Caco-2 (cell line): Measurements from ENCODE around the gene MNX1. TPM values are rescaled to one million over a fixed set of nuclear protein-coding genes. Genes with fewer than 3 reads are reported as not detected.

Source experiments
- BruUV-seq: library from RNA; stranded (reverse); fragments of 400-500 nt; replicated peaks from 2 replicates; lab custom pipeline; 2021; lab: Mats Ljungman, UMichigan
- CTCF ChIA-PET: fragments of 300-600 bp; sonication (Branson Sonifier 250); formaldehyde crosslinking; loops from one replicate; lab custom pipeline; 2022; ENCODE audit warnings: antibody characterized with exemption; lab: Charles Lee
- POLR2A ChIA-PET: fragments of 300-600 bp; sonication (Branson Sonifier 250); formaldehyde crosslinking; loops from one replicate; lab custom pipeline; 2022; ENCODE audit warnings: antibody characterized with exemption; lab: Charles Lee
- DNase-seq, 2 experiments: peaks; one replicate each; pipeline versions ENCODE4 v3.0.0 to v3.0.0-alpha.2; 2020 to 2022
- H3K27me3 ChIP-seq: replicated peaks from 2 replicates; pipeline ENCODE4 v1.6.0; 2011; ENCODE audit warnings: low read length; ENCODE audit not compliant: control insufficient read depth, insufficient read depth
- H3K36me3 ChIP-seq: 2 replicates; pipeline ENCODE4 v1.5.1; 2011; ENCODE audit warnings: low read length; ENCODE audit not compliant: control insufficient read depth, insufficient read depth
- H3K4me1 ChIP-seq: fragments of 250-450 bp; sonication (Bioruptor Pico); 2 replicates; pipeline ENCODE4 v1.5.1; 2020; ENCODE audit warnings: mild to moderate bottlenecking
- H3K4me3 ChIP-seq: 2 replicates; pipeline ENCODE4 v1.5.1; 2011; ENCODE audit warnings: low read depth, mild to moderate bottlenecking, control low read depth, low read length
- H3K9me3 ChIP-seq: fragments of 250-450 bp; sonication (Bioruptor Pico); 2 replicates; pipeline ENCODE4 v1.5.1; 2020; ENCODE audit warnings: mild to moderate bottlenecking, moderate library complexity
- H3K27ac Mint-ChIP-seq: one replicate; pipeline ENCODE4 v1.8.0; 2022; ENCODE audit warnings: mixed read lengths; ENCODE audit not compliant: unreplicated experiment
- H3K27me3 Mint-ChIP-seq: one replicate; pipeline ENCODE4 v1.8.0; 2022; ENCODE audit warnings: mixed read lengths; ENCODE audit not compliant: insufficient read depth, unreplicated experiment
- H3K36me3 Mint-ChIP-seq: one replicate; pipeline ENCODE4 v1.8.0; 2022; ENCODE audit warnings: mild to moderate bottlenecking, mixed read lengths; ENCODE audit not compliant: insufficient read depth, unreplicated experiment
- H3K4me1 Mint-ChIP-seq: one replicate; pipeline ENCODE4 v1.8.0; 2022; ENCODE audit warnings: low read depth, mixed read lengths; ENCODE audit not compliant: unreplicated experiment
- H3K4me3 Mint-ChIP-seq: one replicate; pipeline ENCODE4 v1.8.0; 2022; ENCODE audit warnings: mild to moderate bottlenecking, moderate library complexity, mixed read lengths; ENCODE audit not compliant: unreplicated experiment
- H3K9me3 Mint-ChIP-seq: one replicate; pipeline ENCODE4 v1.8.0; 2022; ENCODE audit warnings: mixed read lengths; ENCODE audit not compliant: unreplicated experiment
- intact Hi-C: fragments of 100-400 bp; cut with micrococcal nuclease; formaldehyde crosslinking; loops from one replicate; pipeline ENCODE4 v1.10.0; 2022; ENCODE audit not compliant: unreplicated experiment
- total RNA-seq: library from RNA; stranded (reverse); gene quantifications from 2 replicates; pipeline ENCODE4 v1.2.3, GENCODE V29; 2022
- TF ChIP-seq, protein P1 (sequence below), 2 experiments: fragments of 200-600 bp in 1 of 2; IDR thresholded peaks; 1 replicate in 1 of 2; 2 replicates in 1 of 2; pipeline versions ENCODE4 v1.5.1 to v1.8.0; 2011 to 2022; ENCODE audit warnings: antibody characterized with exemption in 1 of 2, control low read depth in 1 of 2, inconsistent platforms in 1 of 2, low read depth in 1 of 2, low read length in 1 of 2, mild to moderate bottlenecking in 1 of 2, moderate library complexity in 1 of 2; ENCODE audit not compliant: insufficient read depth in 1 of 2, severe bottlenecking in 1 of 2, unreplicated experiment in 1 of 2

MNX1 gene
- total RNA-seq, 1 experiment from 2014 or later = 36.5 TPM

DNA sequence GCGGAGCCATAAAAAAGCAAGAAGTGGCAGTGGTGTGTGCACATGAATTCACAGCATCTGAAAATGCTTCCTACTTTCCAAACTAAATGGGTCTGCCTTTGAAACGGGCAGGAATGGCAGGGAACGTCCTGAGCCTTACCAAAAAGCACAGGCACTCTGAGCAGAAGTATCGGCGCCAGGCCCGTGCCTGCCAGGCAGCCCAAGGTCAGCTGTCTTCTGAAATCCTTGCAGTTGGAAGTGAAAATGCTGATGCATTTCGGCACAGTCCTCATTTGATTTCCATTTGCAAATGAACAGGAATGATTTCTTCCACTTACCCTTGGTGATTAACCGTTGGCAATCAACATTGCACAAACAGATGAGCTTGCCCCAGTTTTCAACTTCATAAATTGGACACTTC is 47.6 kb upstream of the MNX1 start:
- H3K36me3 Mint-ChIP-seq = no peaks in the 10 kb centered on the region
- ChIA-PET POLR2A (no interaction called here), CTCF (no interaction called here)
- Histone ChIP-seq H3K9me3 (no peaks in the 10 kb centered on the region; the same call in 1 of the 2 replicates), H3K4me3 (no peak overlapping the region), H3K36me3 (no peaks in the 10 kb centered on the region), H3K4me1 (no peaks in the 10 kb centered on the region), H3K27me3 (no peaks in the 10 kb centered on the region)
- TF ChIP-seq, protein P1, sequence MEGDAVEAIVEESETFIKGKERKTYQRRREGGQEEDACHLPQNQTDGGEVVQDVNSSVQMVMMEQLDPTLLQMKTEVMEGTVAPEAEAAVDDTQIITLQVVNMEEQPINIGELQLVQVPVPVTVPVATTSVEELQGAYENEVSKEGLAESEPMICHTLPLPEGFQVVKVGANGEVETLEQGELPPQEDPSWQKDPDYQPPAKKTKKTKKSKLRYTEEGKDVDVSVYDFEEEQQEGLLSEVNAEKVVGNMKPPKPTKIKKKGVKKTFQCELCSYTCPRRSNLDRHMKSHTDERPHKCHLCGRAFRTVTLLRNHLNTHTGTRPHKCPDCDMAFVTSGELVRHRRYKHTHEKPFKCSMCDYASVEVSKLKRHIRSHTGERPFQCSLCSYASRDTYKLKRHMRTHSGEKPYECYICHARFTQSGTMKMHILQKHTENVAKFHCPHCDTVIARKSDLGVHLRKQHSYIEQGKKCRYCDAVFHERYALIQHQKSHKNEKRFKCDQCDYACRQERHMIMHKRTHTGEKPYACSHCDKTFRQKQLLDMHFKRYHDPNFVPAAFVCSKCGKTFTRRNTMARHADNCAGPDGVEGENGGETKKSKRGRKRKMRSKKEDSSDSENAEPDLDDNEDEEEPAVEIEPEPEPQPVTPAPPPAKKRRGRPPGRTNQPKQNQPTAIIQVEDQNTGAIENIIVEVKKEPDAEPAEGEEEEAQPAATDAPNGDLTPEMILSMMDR (IDR thresholded peaks at IDR 0.05; ENCODE audit: insufficient read depth in 1 of 2, low read depth in 1 of 2, low read length in 1 of 2, severe bottlenecking in 1 of 2, unreplicated experiment in 1 of 2) = no peak
- no peak overlapping the region for H3K4me3 Mint-ChIP-seq
- peaks cover 16% of the 10 kb centered on the region for H3K9me3 Mint-ChIP-seq
- H3K4me1 Mint-ChIP-seq = no peaks in the 10 kb centered on the region
- peaks cover 9% of the 10 kb centered on the region for H3K27me3 Mint-ChIP-seq
- DNase-seq = no peak
- intact Hi-C loops = no loop called here
- BruUV-seq = no TSS peak
- H3K27ac Mint-ChIP-seq = no peak overlapping the region

DNA sequence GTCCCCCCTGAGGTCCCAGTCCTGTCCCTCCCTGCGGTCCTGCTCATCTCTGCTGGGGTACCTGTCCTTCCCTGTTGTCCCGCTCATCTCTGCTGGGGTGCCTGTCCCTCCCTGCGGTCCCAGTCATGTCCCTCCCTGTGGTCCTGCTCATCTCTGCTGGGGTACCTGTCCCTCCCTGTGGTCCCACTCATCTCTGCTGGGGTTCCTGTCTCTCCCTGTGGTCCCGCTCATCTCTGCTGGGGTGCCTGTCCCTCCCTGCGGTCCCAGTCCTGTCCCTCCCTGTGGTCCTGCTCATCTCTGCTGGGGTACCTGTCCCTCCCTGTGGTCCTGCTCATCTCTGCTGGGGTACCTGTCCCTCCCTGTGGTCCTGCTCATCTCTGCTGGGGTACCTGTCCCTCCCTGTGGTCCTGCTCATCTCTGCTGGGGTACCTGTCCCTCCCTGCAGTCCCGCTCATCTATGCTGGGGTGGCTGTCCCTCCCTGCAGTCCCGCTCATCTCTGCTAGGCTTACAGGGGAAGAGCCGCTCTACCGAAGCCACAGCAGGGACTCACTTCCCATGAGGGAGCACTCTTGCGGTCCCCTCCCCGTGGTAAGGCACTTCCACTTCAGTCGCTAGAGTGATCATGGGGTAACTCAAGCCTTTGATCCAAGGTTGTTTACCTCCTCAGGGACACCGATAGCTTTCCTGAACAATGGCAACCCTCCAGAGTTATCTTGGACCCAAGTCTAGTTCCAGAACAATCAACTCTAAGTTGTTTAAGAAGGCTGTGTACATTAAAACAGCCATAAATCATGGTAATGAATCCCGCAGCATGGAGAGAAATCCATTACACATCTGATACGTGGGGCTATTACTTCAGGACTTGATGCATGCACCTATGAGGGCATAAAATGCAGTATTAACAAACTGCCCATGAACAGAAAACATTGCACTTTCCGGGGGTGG is 46.8 kb upstream of the MNX1 start:
- Histone ChIP-seq H3K4me3 (no peak overlapping the region), H3K4me1 (no peaks in the 10 kb centered on the region), H3K27me3 (no peaks in the 10 kb centered on the region), H3K36me3 (no peaks in the 10 kb centered on the region), H3K9me3 (no peaks in the 10 kb centered on the region; the same call in 1 of the 2 replicates)
- Mint-ChIP-seq H3K27ac (no peak overlapping the region), H3K27me3 (peaks cover 9% of the 10 kb centered on the region), H3K9me3 (peaks cover 20% of the 10 kb centered on the region), H3K36me3 (no peaks in the 10 kb centered on the region), H3K4me3 (no peak overlapping the region), H3K4me1 (no peaks in the 10 kb centered on the region)
- intact Hi-C loops = no loop called here
- TF ChIP-seq, protein P1 (IDR thresholded peaks at IDR 0.05; ENCODE audit: insufficient read depth in 1 of 2, low read depth in 1 of 2, low read length in 1 of 2, severe bottlenecking in 1 of 2, unreplicated experiment in 1 of 2) = no peak
- CTCF ChIA-PET = no interaction called here
- DNase-seq = no peak
- BruUV-seq = no TSS peak
- POLR2A ChIA-PET = no interaction called here

DNA sequence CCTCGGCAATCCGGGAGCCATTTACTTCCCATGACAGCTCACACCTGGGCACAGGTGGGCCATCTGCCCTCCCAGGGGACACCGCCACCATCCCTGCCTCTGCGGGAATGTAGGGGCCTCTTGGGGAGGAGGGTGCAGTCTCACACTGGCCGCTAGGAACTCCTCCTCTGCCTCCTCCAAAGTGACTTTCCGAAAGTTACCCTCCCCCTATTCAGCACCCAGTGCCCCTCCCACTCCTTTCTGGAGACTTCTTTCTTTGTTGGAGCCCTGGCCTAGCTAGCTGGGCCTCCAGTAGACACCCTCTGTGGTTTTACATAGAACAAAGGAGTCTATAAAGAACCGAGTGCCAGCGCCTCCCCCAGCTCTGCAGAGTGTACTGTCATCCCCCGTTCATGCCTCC is 45.8 kb upstream of the MNX1 start:
- Histone ChIP-seq H3K4me1 (no peaks in the 10 kb centered on the region), H3K4me3 (no peak overlapping the region), H3K27me3 (no peaks in the 10 kb centered on the region), H3K36me3 (no peaks in the 10 kb centered on the region), H3K9me3 (no peaks in the 10 kb centered on the region; the same call in 1 of the 2 replicates)
- H3K4me3 Mint-ChIP-seq = no peak overlapping the region
- no peak for DNase-seq
- peaks cover 9% of the 10 kb centered on the region for H3K27me3 Mint-ChIP-seq
- H3K9me3 Mint-ChIP-seq = peaks cover 20% of the 10 kb centered on the region
- BruUV-seq = no TSS peak
- intact Hi-C loops = no loop called here
- no peaks in the 10 kb centered on the region for H3K4me1 Mint-ChIP-seq
- ChIA-PET POLR2A (no interaction called here), CTCF (no interaction called here)
- H3K36me3 Mint-ChIP-seq = no peaks in the 10 kb centered on the region
- TF ChIP-seq, protein P1 (IDR thresholded peaks at IDR 0.05; ENCODE audit: insufficient read depth in 1 of 2, low read depth in 1 of 2, low read length in 1 of 2, severe bottlenecking in 1 of 2, unreplicated experiment in 1 of 2) = no peak
- no peak overlapping the region for H3K27ac Mint-ChIP-seq
